GM21423 (cell line): ENCODE data around the gene DGKQ.
"Not testable (repeated sequence)": the region's sequence is repeated elsewhere in the genome, so short reads cannot be mapped to it uniquely, and the experiment has no call there.

ENCODE experiments used
- ATAC-seq: cut with Tn5 transposase; IDR thresholded peaks from one replicate; pipeline ENCODE4 v1.9.1; 2021; ENCODE audit warnings: mild to moderate bottlenecking, moderate library complexity; ENCODE audit not compliant: unreplicated experiment

DGKQ gene

DNA sequence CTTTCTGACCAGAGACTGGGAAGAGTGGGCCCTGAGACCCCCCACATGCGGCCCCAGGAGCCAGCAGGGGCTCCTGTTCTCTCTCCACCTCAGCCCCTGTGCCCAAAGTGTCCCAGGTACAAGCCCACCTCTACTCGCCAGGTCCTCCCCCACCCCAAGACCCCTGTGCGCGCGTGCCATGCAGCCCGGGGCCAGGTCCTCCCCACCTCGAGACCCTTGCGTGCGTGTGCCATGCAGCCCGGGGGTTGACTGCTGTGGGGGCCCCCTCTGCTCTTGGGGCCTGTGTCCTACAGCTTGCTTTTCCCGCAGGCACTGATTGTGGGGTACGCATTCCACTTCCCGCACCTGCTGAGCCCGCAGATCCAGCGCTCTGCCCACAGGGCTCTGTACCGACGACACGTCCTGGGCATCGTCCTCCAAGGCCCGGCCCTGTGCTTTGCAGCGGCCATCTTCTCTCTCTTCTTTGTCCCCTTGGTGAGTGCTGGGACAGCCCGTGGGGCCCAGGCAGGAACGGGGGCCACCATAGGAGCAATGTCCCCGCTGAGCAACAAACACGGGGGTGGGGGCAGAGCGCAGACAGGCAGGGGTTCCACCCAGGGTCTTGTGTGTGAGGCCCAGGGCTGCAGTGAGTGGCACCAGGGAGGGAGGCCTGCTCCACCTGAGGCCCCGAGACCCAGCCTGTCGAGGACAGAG lies 20.3 kb downstream of the DGKQ start:
- ATAC-seq, result no peak

DNA sequence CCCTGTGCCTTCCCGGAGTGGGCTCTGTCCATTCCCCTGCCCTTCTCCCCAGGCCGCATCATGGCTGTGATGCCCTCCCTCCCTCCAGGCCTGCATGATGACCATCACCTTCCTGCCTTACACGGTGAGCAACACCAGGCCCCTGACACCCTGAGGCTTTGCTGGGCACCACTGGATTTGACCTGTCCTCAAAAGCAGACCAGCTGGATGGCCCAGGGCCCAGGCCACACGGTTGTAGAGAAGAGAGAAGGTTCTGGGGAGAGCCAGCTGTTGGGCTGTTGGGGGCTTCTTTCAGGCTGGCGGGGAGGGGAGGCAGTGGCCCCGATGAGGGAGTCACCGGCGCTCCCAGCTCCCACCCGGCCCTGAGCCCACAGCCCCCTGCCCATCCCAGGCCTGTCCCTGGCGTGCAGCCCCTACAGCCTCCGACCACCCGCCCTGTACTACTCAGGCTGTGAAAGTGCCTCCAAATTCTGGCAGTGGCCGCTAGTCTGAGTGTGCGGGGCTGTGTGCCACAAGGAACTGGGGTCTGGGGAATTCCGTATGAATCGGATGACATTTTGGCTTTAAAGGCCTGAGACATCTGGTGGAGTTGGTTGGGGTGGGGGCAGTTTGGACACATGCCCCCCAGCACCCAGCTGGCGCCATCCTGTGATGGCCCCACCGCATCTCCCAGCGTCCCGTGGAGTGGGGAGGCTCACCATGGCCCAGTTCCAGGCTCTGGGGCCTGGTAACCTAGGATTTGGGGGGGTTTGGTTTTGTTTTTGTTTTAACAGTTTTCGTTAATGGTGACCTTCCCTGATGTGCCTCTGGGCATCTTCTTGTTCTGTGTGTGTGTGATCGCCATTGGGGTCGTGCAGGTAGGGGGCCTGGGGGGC lies 21.5 kb downstream of the DGKQ start:
- ATAC-seq, result no peak

DNA sequence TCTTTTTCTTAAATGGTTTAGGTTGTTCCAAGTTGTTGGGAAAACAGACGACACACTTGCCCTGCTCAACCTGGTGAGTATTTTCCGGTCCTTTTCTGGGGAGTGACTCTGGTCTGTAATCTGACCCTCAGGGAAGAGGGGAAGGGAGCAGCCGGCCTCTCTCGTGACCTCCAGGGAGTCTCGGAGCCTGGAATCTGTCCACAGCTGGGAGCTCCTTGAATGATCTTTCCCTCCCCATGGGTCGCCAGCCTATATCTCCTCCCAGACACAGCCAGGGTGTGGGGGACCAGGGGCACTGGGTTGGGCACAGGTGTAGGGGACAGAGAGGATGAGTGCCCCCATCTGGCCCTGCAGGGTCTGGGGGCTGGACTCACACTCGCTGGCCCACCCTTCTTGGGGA lies 22.2 kb downstream of the DGKQ start:
- ATAC-seq, result no peak

DNA sequence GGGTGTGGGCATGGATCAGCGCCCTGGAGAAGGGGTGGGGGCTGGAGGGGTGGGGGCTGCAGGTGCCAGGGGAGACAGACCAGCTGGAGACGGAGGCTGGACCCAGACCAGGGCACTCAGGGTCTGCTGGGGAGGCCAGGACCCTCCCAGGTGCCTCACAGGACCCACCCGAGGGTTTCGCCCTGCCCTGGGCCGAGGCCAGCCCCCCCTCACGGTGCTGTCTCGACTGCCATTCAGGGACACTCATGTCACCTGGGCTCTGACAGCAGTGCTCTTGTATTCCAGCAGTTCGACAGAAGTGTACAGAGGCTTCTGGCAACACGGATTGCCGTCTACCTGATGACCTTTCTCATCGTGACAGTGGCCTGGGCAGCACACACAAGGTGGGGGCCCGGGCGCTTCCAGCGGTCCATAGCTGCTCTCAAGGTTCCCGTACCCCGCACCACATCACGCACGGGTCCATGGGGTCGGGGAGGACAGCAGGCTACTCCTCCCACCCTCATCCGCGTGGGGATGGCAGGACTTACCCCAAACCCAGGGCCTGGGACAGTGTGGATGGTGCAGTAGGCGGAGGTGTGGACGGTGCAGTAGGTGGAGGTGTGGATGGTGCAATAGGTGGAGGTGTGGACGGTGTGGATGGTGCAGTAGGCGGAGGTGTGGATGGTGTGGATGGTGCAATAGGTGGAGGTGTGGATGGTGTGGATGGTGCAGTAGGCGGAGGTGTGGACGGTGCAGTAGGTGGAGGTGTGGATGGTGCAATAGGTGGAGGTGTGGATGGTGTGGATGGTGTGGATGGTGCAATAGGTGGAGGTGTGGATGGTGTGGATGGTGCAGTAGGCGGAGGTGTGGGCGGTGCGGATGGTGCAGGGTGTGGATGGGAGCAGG lies 23.0 kb downstream of the DGKQ start:
- ATAC-seq, result no peak

DNA sequence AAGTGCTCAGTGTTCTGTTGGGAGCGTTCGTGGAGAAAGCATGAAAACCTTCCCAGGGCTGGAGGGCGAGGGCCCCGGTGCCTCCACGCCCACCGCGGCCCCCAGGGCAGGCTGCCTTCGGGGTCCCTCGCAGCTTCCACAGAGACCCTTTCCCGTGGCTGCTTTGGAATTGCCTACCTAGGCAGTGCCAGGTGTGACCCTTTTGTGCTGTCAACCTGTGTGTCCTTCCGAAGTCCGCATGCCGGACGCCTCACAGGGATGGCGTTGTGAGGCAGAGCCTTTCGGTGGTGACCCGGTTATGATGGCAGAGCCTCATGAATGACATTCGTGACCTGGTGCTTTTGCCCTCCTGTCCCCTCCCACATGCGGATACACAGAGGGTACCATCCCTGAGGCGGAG lies 23.7 kb downstream of the DGKQ start:
- no peak for ATAC-seq

DNA sequence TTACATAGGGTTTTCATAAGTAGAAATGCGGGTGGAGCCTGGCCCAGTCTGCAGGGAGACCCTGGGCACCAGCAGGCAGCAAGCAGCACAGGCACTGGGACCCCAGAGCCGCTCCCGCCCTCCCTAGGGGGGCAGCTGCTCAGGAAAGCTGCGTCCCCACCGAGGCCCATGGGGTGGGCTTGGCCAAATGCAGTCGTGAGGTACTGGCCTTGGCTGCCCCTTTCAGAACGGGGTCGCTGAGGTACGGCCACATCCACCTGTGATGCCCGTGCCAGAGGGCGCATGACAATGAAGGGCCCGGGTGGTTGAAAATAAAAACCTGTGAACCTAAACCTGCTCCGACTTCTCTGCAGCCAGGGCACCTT lies 24.5 kb downstream of the DGKQ start:
- no peak for ATAC-seq

DNA sequence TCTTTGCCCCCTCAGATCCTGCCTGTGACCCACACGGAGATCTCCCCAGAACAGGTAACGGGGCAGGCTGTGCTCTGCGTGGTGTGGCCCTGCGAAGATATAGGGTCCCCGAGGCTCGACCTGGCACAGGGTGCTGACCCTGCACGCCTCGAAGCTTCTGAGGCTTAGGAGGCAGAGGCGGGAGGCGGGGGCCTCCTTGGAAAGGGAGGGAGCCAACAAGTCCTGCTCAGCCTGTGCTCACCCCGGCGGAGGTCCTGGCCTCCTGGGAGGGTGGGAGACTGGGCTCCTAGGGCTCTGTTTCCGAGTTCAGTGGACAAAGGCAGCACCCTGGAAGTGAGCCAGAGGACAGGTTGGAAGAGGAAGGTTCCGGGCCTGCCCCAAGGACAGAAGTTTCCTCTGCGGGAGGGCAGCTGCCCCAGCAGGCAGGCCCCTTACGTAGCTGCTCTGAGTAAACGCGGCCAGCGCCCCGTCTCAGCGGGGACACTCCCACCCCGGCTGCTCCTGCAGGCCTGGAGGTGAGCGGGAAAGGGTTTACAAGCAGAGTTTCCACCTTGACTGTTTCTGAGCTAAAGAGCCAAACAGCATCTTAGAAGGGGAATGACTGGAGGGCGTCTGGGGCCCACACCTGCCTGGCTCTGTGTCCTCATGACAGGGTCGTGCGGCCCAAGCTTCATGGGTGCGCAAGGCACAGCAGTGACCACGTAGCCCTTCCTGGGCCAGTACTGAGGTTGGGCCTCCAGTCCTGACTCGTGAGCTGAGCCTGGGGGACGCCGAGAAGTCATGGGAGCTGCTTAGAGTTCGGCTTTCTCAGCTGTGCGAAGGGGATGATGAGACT lies 25.1 kb downstream of the DGKQ start:
- no peak for ATAC-seq

DNA sequence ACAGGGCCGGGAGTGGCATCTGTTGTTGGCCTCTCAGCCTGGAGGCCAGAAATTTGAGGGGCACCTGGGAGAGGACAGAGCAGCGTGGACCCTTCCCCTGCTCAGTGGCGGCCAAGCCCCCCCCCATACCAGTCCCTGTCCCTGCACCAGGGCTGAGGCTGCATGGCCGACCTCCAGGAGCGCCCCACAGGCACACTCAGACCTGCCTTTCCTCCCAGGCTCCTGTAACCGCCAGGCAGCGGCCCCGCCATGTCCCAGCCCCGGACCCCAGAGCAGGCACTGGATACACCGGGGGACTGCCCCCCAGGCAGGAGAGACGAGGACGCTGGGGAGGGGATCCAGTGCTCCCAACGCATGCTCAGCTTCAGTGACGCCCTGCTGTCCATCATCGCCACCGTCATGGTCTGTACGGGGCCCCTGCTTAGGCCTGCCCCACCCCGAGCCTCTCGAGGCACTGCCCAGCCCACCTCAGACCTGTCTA lies 25.8 kb downstream of the DGKQ start:
- no peak for ATAC-seq

DNA sequence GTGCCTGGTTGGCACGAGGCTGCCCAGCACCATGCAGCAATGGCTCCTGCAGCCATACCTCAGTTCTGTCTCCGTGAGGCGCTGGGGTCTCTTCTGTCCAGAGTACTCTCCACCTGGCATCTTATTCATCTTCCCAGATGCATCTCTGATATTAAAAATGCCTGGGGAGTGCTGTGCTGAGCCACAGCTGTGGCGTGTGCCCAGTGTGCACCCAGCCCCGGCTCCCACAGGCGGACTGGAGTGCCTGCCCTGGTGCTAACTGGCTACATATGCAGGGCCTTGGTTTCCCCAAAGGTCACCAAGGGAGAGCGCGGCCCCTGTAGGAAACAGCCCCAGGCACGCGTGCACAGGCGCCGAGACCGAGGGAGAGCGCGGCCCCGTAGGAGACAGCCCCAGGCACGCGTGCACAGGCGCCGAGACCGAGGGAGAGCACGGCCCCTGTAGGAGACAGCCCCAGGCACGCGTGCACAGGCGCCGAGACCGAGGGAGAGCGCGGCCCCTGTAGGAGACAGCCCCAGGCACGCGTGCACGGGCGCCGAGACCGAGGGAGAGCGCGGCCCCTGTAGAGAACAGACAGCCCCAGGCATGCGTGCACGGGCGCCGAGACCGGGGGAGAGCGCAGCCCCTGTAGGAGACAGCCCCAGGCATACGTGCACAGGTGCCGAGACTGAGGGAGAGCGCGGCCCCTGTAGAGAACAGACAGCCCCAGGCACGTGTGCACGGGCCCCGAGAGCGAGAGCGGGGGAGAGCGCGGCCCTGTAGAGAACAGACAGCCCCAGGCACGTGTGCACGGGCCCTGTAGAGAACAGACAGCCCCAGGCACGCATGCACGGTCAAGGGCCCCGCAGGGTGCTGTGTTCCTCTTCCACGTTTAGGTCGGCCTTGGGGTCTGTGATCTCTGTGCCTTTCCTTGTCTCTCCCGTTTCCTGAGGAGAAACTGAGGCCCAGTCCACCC lies 26.6 kb downstream of the DGKQ start:
- ATAC-seq, result no peak

DNA sequence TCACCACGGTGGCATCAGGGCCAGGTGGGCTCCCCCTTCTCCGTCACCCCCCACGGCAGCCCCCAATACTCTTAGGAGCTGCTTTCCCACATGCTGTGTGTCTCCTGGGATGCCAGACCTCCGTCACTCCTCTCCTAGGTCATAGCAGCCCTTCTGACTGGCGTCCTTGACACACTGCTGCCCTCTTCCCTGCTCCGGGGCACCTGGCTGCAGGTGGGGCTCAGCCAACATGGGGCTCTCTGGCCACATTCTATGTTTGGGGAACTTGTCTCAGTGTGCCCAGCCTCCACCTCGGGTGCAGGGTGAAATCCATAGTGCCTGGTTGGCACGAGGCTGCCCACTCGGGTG lies 27.3 kb downstream of the DGKQ start:
- no peak for ATAC-seq

DNA sequence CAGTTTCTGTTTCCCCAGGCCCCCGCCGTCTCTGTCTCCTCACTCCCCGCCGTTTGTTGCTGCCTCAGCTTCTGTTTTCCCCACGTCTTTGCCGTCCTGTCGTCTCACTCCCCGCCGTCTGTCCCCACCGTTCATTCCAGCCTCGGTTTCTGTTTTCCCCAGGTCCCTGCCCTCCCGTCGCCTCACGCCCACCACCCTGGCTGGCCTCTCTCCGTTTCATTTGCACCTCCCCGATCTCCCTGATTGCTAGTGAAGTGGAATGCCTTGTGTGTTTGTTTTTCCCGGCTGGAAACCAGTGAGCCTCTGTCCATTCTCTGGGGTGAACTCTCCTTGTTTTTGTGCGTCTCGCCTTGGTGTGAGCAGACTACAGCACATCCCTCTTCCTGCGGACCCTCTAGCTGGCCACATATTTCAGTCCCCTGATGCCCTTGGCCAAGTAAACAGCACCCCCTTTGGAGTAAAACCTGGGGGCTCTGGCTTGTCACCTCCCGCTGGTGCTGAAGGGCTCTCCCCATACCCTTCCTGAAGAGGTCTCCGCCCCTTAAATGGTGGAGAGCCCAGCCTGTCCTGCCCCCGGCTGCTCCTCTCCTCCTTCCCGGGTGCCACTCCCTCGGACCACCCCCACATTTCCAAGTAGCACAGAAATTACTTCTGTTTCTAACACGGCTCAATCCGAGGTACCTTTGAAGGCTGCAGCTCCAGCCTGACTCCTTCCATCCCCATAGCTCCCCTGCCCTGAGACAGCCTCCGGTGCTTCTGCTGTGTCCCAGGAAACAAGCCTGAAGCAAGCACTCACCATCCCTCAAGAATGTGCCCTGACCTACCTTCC lies 27.9 kb downstream of the DGKQ start:
- ATAC-seq, result no peak

DNA sequence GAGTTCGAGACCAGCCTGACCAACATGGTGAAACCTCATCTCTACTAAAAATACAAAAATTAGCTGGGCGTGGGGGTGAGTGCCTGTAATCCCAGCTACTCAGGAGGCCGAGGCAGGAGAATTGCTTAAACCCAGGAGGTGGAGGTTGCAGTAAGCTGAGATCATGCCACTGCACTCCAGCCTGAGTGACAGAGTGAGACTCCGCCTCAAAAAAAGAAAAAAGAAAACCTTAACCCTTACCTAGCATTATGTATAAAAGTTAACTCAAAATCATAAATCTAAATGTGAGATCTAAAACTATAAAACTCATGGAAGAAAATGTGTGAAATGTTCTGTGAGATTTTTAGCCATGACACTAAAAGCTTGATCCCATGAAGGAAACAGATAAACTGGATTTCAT lies 33.9 kb downstream of the DGKQ start:
- not testable (repeated sequence) for ATAC-seq

DNA sequence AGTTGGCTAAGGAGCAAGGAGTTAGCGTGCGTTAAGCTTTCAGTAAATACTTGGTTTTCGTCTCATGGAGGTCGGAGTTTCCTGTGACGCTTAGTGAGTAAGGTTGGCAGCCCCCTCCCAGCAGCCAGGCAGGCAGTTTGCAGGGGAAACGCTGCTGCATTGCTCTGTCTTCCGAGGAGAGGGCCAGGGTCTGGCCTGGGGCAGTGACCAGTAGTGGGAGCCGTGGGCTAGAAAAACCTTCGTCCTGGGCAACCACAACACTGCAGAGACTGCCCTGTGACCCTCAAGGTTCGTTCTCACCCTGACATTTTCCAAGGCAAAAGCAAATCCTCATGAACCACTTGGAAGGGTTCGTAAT lies 40.7 kb downstream of the DGKQ start:
- ATAC-seq, result no peak

DNA sequence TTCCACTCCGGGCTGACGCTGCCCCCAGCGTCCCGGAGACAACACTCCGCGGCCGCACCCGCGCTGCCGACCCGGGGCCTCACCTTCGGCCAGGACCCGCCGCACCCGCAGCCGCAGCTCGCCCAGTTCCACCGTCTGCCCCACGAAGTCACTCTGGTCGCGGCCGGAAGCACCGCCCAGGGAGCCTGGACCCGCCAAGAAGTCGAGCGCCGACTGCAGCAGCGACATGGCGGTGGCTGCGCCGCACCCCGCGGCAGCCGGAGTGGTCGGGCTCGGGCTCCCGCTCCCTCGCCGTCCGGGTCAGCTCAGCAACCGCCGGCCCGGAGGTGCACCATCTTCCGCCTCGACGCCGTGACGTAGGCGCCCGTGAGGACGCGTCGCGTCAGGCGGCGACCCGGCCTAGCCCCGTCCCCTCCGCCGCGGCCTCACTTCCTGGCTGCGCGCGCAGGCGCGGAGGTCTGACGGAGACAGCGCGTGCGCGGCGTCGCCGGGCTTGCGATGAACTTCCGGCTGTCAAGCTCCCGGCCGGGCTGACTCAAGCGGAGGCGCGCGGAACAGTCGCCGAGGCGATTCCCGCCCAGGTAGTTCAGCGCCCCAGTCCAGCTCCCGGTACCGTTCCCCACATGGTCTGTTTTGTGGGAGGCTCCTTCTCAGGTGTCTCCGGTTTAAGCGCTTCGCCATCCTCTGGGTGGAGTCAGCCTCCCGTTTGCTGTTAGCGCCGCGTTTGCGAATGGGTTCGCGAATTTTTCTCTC lies 41.2 kb downstream of the DGKQ start, which contains the start of the genes GAK and TMEM175:
TSS of gene GAK (minus strand) at position 357 of the 753 bp plus-strand sequence. CDS start at position 228, 129 bp downstream.
TSS of gene TMEM175 (plus strand) at position 501 of the 753 bp plus-strand sequence. CDS start 15,280 bp downstream, outside the sequence.
- ATAC-seq, result peak; percentile 89

DNA sequence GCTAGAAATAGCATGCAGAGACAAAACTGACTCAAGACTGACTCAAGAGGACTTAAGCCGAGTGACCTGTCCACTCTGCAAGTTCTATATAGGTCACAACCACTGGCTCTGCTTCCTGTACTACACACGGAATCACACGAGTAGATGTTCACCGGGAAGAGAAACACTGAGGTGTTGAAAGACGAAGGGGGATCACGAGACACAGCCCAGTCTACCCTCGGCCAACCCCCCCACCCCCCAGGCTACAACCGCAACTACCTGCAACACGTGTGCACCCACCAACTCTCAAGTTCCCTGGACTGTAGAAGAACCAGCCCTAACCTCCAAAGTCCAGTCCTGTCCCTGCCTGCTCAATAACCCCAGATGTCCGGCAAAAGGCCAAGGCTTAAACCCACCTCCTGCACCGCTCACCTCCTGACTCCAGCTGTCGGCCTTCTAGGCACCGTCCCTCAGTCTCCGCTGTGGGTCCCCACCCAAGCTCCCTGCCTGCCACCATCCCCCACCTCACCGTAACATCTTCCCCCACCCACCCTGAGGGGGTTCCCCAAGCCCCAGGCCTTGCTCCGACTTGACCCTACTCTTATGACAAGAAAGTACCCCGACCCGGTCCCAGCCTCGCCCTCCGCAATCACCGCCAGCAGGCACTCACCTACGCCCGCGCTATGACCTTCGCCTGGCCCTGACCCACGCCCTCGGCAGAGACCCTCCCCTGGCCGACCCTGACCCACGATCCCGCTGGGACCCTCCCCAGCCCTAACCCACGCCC lies 42.0 kb downstream of the DGKQ start:
- ATAC-seq, result peak; percentile 9

DNA sequence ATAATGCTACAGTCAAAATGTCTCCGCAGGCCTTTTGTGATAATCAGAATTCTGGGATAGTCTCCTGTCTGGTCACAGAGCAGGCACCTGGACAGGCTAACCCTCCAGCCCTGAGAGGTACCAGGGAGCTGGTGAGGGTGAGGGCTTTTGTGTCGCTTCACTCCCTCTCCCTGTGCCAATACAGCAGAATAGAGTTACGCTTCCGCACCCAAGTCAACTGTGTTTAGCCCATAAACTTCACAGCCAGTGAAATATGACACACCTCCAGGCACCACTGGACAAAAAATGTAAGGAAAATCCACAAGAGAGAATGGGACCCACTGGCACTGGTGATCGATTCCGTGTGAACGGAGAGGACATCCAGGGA lies 42.6 kb downstream of the DGKQ start:
- no peak for ATAC-seq

DNA sequence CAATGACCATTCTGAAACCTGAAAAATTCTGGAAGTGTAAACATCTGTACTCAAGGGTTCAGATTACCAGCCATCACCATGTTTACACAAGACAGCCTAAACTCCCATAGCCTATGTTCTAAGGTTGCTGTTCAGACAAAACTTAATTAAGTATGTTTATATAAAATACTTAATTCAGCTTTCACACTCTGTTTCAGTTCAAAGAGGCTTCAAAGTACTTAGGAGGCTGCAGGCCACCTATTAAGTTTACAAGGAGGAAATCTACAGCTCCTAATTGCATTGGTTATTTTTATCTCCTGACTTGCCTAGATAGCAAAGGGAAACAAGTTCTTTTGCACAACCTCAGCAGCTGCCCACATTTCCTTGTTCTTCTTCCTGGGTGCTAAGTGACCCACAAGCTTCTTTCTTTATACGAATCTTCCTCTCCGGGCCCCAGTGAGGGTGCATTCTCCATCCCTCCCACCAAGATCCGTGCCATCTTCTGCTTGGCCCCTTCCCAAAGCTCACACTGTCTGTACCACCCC lies 43.3 kb downstream of the DGKQ start:
- ATAC-seq, result no peak
